Lung microvascular endothelial cell (primary cell): ENCODE results near the gene KIF3C. TPM values are rescaled to one million over a fixed set of nuclear protein-coding genes. Genes with fewer than 3 reads are reported as not detected.

Experiments
- DNase-seq, 2 donors: peaks; one replicate each; pipeline versions ENCODE4 v3.0.0 to v3.0.0-alpha.2; 2010; ENCODE audit warnings: low read depth in 2 of 2
- total RNA-seq: library from RNA; depleted of rRNA; stranded (reverse); fragments of >200 nt; gene quantifications from 2 replicates; pipeline ENCODE4 v1.2.1, GENCODE V29; 2014

Gene KIF3C
- total RNA-seq, 1 donor from 2014 or later, result 15.7 TPM

DNA sequence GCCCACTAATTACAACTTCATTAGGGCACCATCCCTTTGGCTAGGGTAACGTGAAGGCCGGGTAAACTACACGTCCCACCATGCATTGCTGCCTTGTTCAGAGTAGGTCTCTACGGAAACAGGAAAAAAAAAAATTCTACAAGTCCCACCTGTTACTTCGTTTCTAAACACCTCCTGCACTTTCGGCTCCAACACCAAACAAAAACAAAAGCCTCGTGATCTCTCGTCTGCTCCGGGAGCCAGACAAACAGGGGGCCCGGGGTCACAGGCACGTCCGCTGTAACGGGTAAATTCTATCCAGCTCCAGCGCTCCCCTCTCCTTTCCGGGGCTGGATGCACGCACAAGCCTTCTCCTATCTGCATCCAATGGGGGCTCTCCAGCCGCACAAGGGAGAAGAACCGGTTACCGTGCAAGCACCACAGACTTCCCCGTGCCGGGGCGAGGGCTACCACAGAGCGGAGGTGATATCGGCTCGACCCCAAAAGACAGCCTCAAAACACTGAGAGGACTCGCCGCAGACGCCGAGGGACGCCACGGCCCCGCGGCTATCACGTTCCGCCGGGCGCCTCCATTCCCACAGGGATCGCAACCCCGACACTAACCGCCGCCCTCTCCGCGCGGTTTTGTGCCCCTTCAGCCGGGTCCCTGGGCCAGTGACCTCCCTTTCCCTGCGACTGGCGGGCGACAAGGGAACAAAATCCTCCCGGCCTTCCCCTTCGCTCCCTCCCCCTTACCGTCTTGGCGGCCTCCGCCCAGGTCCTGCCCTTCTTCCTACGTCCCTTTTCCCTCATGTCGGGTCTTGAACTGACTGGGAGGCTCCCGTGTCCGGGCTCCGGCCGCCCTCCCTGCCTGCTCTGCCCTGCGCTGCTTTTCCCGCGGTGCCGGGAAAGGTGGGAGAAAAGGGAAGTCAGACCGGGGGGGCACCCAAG is 104.6 kb downstream of the KIF3C start:
- peak; percentile 68 to 71 for DNase-seq

Other genes with a start within 250 kb of the KIF3C start
- gene ASXL2, start 104.0 kb downstream of the KIF3C start, total RNA-seq, result 3.7 and 4.4 TPM in 2 replicates
- 39.2 and 47.0 TPM in 2 replicates for gene RAB10, start 51.6 kb upstream of the KIF3C start, total RNA-seq
- gene GAREM2, start 190.6 kb upstream of the KIF3C start, total RNA-seq, result 0.20 and 0.44 TPM in 2 replicates